ENCODE measurements around the gene IGF1.

GRCh38 chr12:102484428-102484958 lies 4.1 kb upstream of the IGF1 start:
- TF ChIP-seq POLR2AphosphoS5 (IDR thresholded peaks at IDR 0.05) (peak in 1 of 3 donors; percentile 4), POLR2A (IDR thresholded peaks at IDR 0.05) (no peak), CTCF (IDR thresholded peaks at IDR 0.05) (peak in 5 of 7 experiments; percentile 69 to 98 (median 89))
